Osteoblast (primary cell): Measurements from ENCODE around the gene ZDHHC14. TPM values are rescaled to one million over a fixed set of nuclear protein-coding genes. Genes with fewer than 3 reads are reported as not detected.

Source experiments
- DNase-seq: peaks from one replicate; pipeline ENCODE4 v3.0.0; 2011; ENCODE audit warnings: low spot score, mixed read lengths; ENCODE audit not compliant: insufficient read length; ENCODE audit errors: missing footprints
- H2AFZ ChIP-seq: 2 replicates; pipeline ENCODE4 v1.6.0; 2011; ENCODE audit warnings: mild to moderate bottlenecking, low read length
- H3K27ac ChIP-seq: 2 replicates; pipeline ENCODE4 v1.5.1; 2011; ENCODE audit warnings: mild to moderate bottlenecking, low read depth, low read length, moderate library complexity
- H3K27me3 ChIP-seq: 2 replicates; pipeline ENCODE4 v1.6.0; 2012; ENCODE audit warnings: mild to moderate bottlenecking, control low read depth, inconsistent platforms, low read length, moderate library complexity; ENCODE audit not compliant: insufficient read depth
- H3K36me3 ChIP-seq: 2 replicates; pipeline ENCODE4 v1.5.1; 2011; ENCODE audit warnings: mild to moderate bottlenecking, low read length, control low read depth, moderate library complexity; ENCODE audit not compliant: insufficient read depth
- H3K4me1 ChIP-seq: 2 replicates; pipeline ENCODE4 v1.5.1; 2011; ENCODE audit warnings: mild to moderate bottlenecking, low read length, control low read depth, moderate library complexity; ENCODE audit not compliant: insufficient read depth
- H3K4me2 ChIP-seq: 2 replicates; pipeline ENCODE4 v1.6.0; 2011; ENCODE audit warnings: mild to moderate bottlenecking, low read length; ENCODE audit not compliant: insufficient read depth
- H3K4me3 ChIP-seq: fragments of 200-600 bp; sonication (generic); 3 replicates; pipeline ENCODE4 v1.5.1; 2012; ENCODE audit warnings: mild to moderate bottlenecking, low read length, inconsistent platforms; ENCODE audit not compliant: insufficient read depth
- H3K79me2 ChIP-seq: 2 replicates; pipeline ENCODE4 v1.6.0; 2012; ENCODE audit warnings: mild to moderate bottlenecking, low read length, control low read depth, inconsistent platforms; ENCODE audit not compliant: insufficient read depth
- H3K9me3 ChIP-seq: 2 replicates; pipeline ENCODE4 v1.5.1; 2011; ENCODE audit warnings: low read depth, low read length, control low read depth
- H4K20me1 ChIP-seq: 2 replicates; pipeline ENCODE4 v1.6.0; 2012; ENCODE audit warnings: mild to moderate bottlenecking, low read length, control low read depth; ENCODE audit not compliant: insufficient read depth
- CTCF ChIP-seq: IDR thresholded peaks from 2 replicates; pipeline ENCODE4 v1.5.1; 2011; ENCODE audit warnings: mild to moderate bottlenecking, low read depth, low read length, moderate library complexity; ENCODE audit errors: extremely low read depth
- total RNA-seq: library from RNA; depleted of rRNA; stranded (reverse); fragments of >200 nt; gene quantifications from 2 replicates; pipeline ENCODE4 v1.2.3, GENCODE V29; 2012

ZDHHC14 gene
- total RNA-seq, 1 donor, result 1.4 TPM

GRCh38 chr6:157604816-157605215 lies 223.8 kb downstream of the ZDHHC14 start:
- no peak overlapping the region for H3K4me3 ChIP-seq
- H3K4me2 ChIP-seq, result no peak overlapping the region
- no peak for TF ChIP-seq CTCF
- no peak for DNase-seq
- H3K36me3 ChIP-seq, result no peaks in the 10 kb centered on the region
- no peaks in the 10 kb centered on the region for H3K27me3 ChIP-seq
- no peaks in the 10 kb centered on the region for H3K79me2 ChIP-seq
- H3K9me3 ChIP-seq, result no peaks in the 10 kb centered on the region
- no peak overlapping the region for H2AFZ ChIP-seq
- no peaks in the 10 kb centered on the region for H3K4me1 ChIP-seq
- H3K27ac ChIP-seq, result no peak overlapping the region
- no peaks in the 10 kb centered on the region for H4K20me1 ChIP-seq

- H3K27ac ChIP-seq, result no peak overlapping the region
- H4K20me1 ChIP-seq, result no peaks in the 10 kb centered on the region
- H3K9me3 ChIP-seq, result no peaks in the 10 kb centered on the region
- H3K27me3 ChIP-seq, result no peaks in the 10 kb centered on the region
- no peak for DNase-seq
- no peak overlapping the region for H2AFZ ChIP-seq
- H3K79me2 ChIP-seq, result no peaks in the 10 kb centered on the region
- H3K4me2 ChIP-seq, result no peak overlapping the region
- H3K4me1 ChIP-seq, result no peaks in the 10 kb centered on the region
- H3K36me3 ChIP-seq, result no peaks in the 10 kb centered on the region
- H3K4me3 ChIP-seq, result no peak overlapping the region
- TF ChIP-seq CTCF, result no peak
These were observed 224.5 kb downstream of the ZDHHC14 start for GRCh38 chr6:157605484-157605883.

- Histone ChIP-seq H3K36me3 (no peaks in the 10 kb centered on the region), H3K9me3 (no peaks in the 10 kb centered on the region), H4K20me1 (no peaks in the 10 kb centered on the region), H2AFZ (no peak overlapping the region), H3K79me2 (no peaks in the 10 kb centered on the region), H3K4me3 (no peak overlapping the region), H3K4me1 (no peaks in the 10 kb centered on the region), H3K27ac (no peak overlapping the region), H3K27me3 (no peaks in the 10 kb centered on the region), H3K4me2 (no peak overlapping the region)
- no peak for DNase-seq
- no peak for TF ChIP-seq CTCF
These were observed 225.5 kb downstream of the ZDHHC14 start for GRCh38 chr6:157606516-157606915.

GRCh38 chr6:157607317-157608109 lies 226.5 kb downstream of the ZDHHC14 start:
- no peak overlapping the region for H3K4me3 ChIP-seq
- no peak overlapping the region for H2AFZ ChIP-seq
- no peak overlapping the region for H3K4me2 ChIP-seq
- no peaks in the 10 kb centered on the region for H3K79me2 ChIP-seq
- H3K27me3 ChIP-seq, result no peaks in the 10 kb centered on the region
- H3K4me1 ChIP-seq, result peaks cover 2% of the 10 kb centered on the region
- H3K9me3 ChIP-seq, result no peaks in the 10 kb centered on the region
- no peak for DNase-seq
- H4K20me1 ChIP-seq, result no peaks in the 10 kb centered on the region
- no peak overlapping the region for H3K27ac ChIP-seq
- no peak for TF ChIP-seq CTCF
- no peaks in the 10 kb centered on the region for H3K36me3 ChIP-seq
